H9 (cell line): ENCODE measurements around the gene BCAS2. TPM values are rescaled to one million over a fixed set of nuclear protein-coding genes. Genes with fewer than 3 reads are reported as not detected.

Source experiments
- DNase-seq: peaks from one replicate; pipeline ENCODE4 v3.0.0-alpha.2; 2017
- H2AFZ ChIP-seq: one replicate; pipeline ENCODE4 v1.6.1; 2013; ENCODE audit warnings: mild to moderate bottlenecking, low read length, control low read depth, moderate library complexity
- H2AK5ac ChIP-seq: 2 replicates; pipeline ENCODE4 v1.6.1; 2013; ENCODE audit warnings: low read length, control low read depth, mixed read lengths; ENCODE audit not compliant: insufficient read length
- H2BK120ac ChIP-seq: one replicate; pipeline ENCODE4 v1.6.1; 2013; ENCODE audit warnings: low read depth, mild to moderate bottlenecking, low read length, control low read depth, inconsistent platforms; ENCODE audit not compliant: poor library complexity, severe bottlenecking
- H2BK12ac ChIP-seq: 2 replicates; pipeline ENCODE4 v1.6.1; 2013; ENCODE audit warnings: low read length, control low read depth, mixed read lengths, low read depth; ENCODE audit not compliant: insufficient read length
- H2BK15ac ChIP-seq: 2 replicates; pipeline ENCODE4 v1.6.1; 2013; ENCODE audit warnings: low read depth, low read length, control low read depth
- H2BK20ac ChIP-seq: one replicate; pipeline ENCODE4 v1.6.1; 2013; ENCODE audit warnings: low read depth, mild to moderate bottlenecking, low read length, control low read depth, inconsistent platforms; ENCODE audit not compliant: poor library complexity, severe bottlenecking
- H2BK5ac ChIP-seq: 2 replicates; pipeline ENCODE4 v1.6.1; 2013; ENCODE audit warnings: low read length, control low read depth, mixed read lengths; ENCODE audit not compliant: insufficient read length
- H3K14ac ChIP-seq: 2 replicates; pipeline ENCODE4 v1.6.1; 2013; ENCODE audit warnings: low read length, control low read depth; ENCODE audit not compliant: insufficient read depth
- H3K18ac ChIP-seq: 2 replicates; pipeline ENCODE4 v1.6.1; 2013; ENCODE audit warnings: low read depth, mild to moderate bottlenecking, mixed read lengths, low read length, control low read depth; ENCODE audit not compliant: insufficient read length
- H3K23ac ChIP-seq: 2 replicates; pipeline ENCODE4 v1.6.1; 2013; ENCODE audit warnings: low read length, control low read depth, mixed read lengths, low read depth; ENCODE audit not compliant: insufficient read length
- H3K23me2 ChIP-seq: 2 replicates; pipeline ENCODE4 v1.6.1; 2013; ENCODE audit warnings: low read depth, mild to moderate bottlenecking, mixed read lengths, low read length, control low read depth; ENCODE audit not compliant: insufficient read length, poor library complexity, severe bottlenecking
- H3K27ac ChIP-seq: 2 replicates; pipeline ENCODE4 v1.5.1; 2013; ENCODE audit warnings: low read length, control low read depth, mixed read lengths, low read depth; ENCODE audit not compliant: insufficient read length
- H3K27me3 ChIP-seq: 2 replicates; pipeline ENCODE4 v1.6.1; 2013; ENCODE audit warnings: low read length, control low read depth, inconsistent platforms; ENCODE audit not compliant: insufficient read depth
- H3K4ac ChIP-seq: 2 replicates; pipeline ENCODE4 v1.6.1; 2013; ENCODE audit warnings: low read depth, mild to moderate bottlenecking, control low read depth, inconsistent platforms, low read length, moderate library complexity
- H3K4me1 ChIP-seq: 2 replicates; pipeline ENCODE4 v1.6.1; 2013; ENCODE audit warnings: low read length, control low read depth, inconsistent platforms; ENCODE audit not compliant: insufficient read depth
- H3K4me2 ChIP-seq: 2 replicates; pipeline ENCODE4 v1.6.1; 2013; ENCODE audit warnings: low read length, control low read depth, mixed read lengths; ENCODE audit not compliant: insufficient read length, insufficient read depth
- H3K56ac ChIP-seq: 2 replicates; pipeline ENCODE4 v1.6.1; 2013; ENCODE audit warnings: low read depth, mild to moderate bottlenecking, mixed read lengths, low read length, control low read depth; ENCODE audit not compliant: insufficient read length
- H3K79me1 ChIP-seq: 2 replicates; pipeline ENCODE4 v1.6.1; 2013; ENCODE audit warnings: low read depth, mild to moderate bottlenecking, moderate library complexity, low read length, control low read depth, inconsistent platforms; ENCODE audit not compliant: insufficient read depth, poor library complexity, severe bottlenecking
- H3K79me2 ChIP-seq: 2 replicates; pipeline ENCODE4 v1.6.1; 2013; ENCODE audit warnings: low read length, control low read depth, inconsistent platforms; ENCODE audit not compliant: insufficient read depth
- H3K9ac ChIP-seq: 2 replicates; pipeline ENCODE4 v1.6.1; 2013; ENCODE audit warnings: low read length, control low read depth, mixed read lengths; ENCODE audit not compliant: insufficient read length; ENCODE audit errors: extremely low read depth
- H3K9me3 ChIP-seq: one replicate; pipeline ENCODE4 v1.6.1; 2013; ENCODE audit warnings: low read depth, low read length, inconsistent platforms; ENCODE audit not compliant: control insufficient read depth
- H3T11ph ChIP-seq: one replicate; pipeline ENCODE4 v1.6.1; 2013; ENCODE audit warnings: mild to moderate bottlenecking, low read length, control low read depth, inconsistent platforms
- H4K20me1 ChIP-seq: one replicate; pipeline ENCODE4 v1.6.1; 2013; ENCODE audit not compliant: control insufficient read depth, insufficient read length, insufficient read depth
- H4K5ac ChIP-seq: 2 replicates; pipeline ENCODE4 v1.6.1; 2013; ENCODE audit warnings: low read depth, mild to moderate bottlenecking, mixed read lengths, low read length, control low read depth; ENCODE audit not compliant: insufficient read length
- H4K8ac ChIP-seq: replicated peaks from 2 replicates; pipeline ENCODE4 v1.6.1; 2013; ENCODE audit warnings: low read length, control low read depth, mixed read lengths, low read depth; ENCODE audit not compliant: insufficient read length
- H4K91ac ChIP-seq: 2 replicates; pipeline ENCODE4 v1.6.1; 2013; ENCODE audit warnings: low read depth, mild to moderate bottlenecking, moderate library complexity, mixed read lengths, low read length, control low read depth; ENCODE audit not compliant: insufficient read length
- H3K27ac Mint-ChIP-seq, 3 experiments: 2 replicates in 2 of 3; 3 replicates in 1 of 3; pipeline ENCODE4 v1.8.0; 2020 to 2021; ENCODE audit warnings: mixed read lengths in 3 of 3, mild to moderate bottlenecking in 1 of 3, moderate library complexity in 1 of 3
- H3K27me3 Mint-ChIP-seq: 2 replicates; pipeline ENCODE4 v1.8.0; 2021; ENCODE audit warnings: low read depth, mild to moderate bottlenecking, moderate library complexity, mixed read lengths
- H3K36me3 Mint-ChIP-seq, 3 experiments: 2 replicates in 2 of 3; 3 replicates in 1 of 3; pipeline ENCODE4 v1.8.0; 2020 to 2021; ENCODE audit warnings: low read depth in 3 of 3, mixed read lengths in 3 of 3; ENCODE audit not compliant: insufficient read depth in 1 of 3
- H3K4me1 Mint-ChIP-seq, 2 experiments: 2 replicates each; pipeline ENCODE4 v1.8.0; 2020; ENCODE audit warnings: mixed read lengths in 2 of 2
- H3K4me3 Mint-ChIP-seq, 2 experiments: 2 replicates in 1 of 2; 3 replicates in 1 of 2; pipeline ENCODE4 v1.8.0; 2020 to 2021; ENCODE audit warnings: mild to moderate bottlenecking in 2 of 2, mixed read lengths in 2 of 2, moderate library complexity in 1 of 2
- H3K9me3 Mint-ChIP-seq, 2 experiments: 2 replicates in 1 of 2; 3 replicates in 1 of 2; pipeline ENCODE4 v1.8.0; 2020; ENCODE audit warnings: mild to moderate bottlenecking in 2 of 2, mixed read lengths in 2 of 2, moderate library complexity in 1 of 2
- CTCF ChIP-seq: fragments of 200-600 bp; sonication (generic); conservative IDR thresholded peaks from 3 replicates; pipeline ENCODE4 v1.8.0; 2021; ENCODE audit warnings: antibody characterized with exemption, mild to moderate bottlenecking
- WGBS: extraction: QIAGEN DNeasy Blood & Tissue Kit; methylation state at CpG from one replicate; pipeline ENCODE4 v1.1.7; 2013; ENCODE audit warnings: missing lambda C conversion rate, low lambda C conversion rate, mixed read lengths; ENCODE audit not compliant: insufficient read length; ENCODE audit errors: extremely low coverage; 5-methylcytosine and 5-hydroxymethylcytosine counted together
- total RNA-seq: library from RNA; stranded (reverse); gene quantifications from 2 replicates; pipeline ENCODE4 v1.2.1, GENCODE V29; 2021

The BCAS2 gene
- total RNA-seq, 1 experiment from 2014 or later = 72.1 TPM

DNA sequence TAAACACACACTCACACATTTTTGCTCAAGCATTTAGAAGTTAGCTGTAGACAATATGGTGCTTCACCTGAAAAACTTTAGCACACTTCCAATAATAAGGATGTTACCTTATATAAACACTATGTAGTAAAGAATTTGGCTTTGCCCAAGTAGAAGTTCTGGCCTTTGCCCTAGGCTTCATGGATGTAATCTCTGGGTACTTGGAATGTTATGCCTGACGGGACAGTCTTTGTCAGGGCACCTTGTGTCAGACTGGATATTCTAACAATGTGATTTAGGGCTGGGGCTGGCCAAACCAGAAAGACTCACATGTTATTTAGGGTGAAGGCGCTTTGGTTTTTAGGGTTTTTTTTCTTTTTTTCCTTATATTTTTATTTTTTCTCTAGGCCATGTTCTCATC lies 35.6 kb downstream of the BCAS2 start:
- H3T11ph ChIP-seq = no peak overlapping the region
- no peak overlapping the region for H3K56ac ChIP-seq
- H4K20me1 ChIP-seq = no peaks in the 10 kb centered on the region
- H3K23ac ChIP-seq = no peak overlapping the region
- Mint-ChIP-seq H3K27me3 (peaks cover 2% of the 10 kb centered on the region; the same call in 1 of the 2 replicates), H3K4me1 (peaks cover 0 to 2% of the 10 kb centered on the region in 2 experiments; a peak in 1 of 4 replicates), H3K9me3 (no peaks in the 10 kb centered on the region), H3K36me3 (no peaks in the 10 kb centered on the region), H3K27ac (no peak overlapping the region), H3K4me3 (no peak overlapping the region)
- H4K5ac ChIP-seq = no peak overlapping the region
- DNase-seq = no peak
- H4K8ac ChIP-seq = no peak overlapping the region
- no peaks in the 10 kb centered on the region for H3K9me3 ChIP-seq
- no peak overlapping the region for H3K14ac ChIP-seq
- no peak for TF ChIP-seq CTCF
- no peak overlapping the region for H2BK5ac ChIP-seq
- H2BK15ac ChIP-seq = no peak overlapping the region
- H3K4ac ChIP-seq = no peak overlapping the region
- no peak overlapping the region for H4K91ac ChIP-seq
- no peak overlapping the region for H3K27ac ChIP-seq
- H3K79me1 ChIP-seq = no peaks in the 10 kb centered on the region
- H3K79me2 ChIP-seq = no peaks in the 10 kb centered on the region
- no peak overlapping the region for H2AFZ ChIP-seq
- no peaks in the 10 kb centered on the region for H3K23me2 ChIP-seq
- H2AK5ac ChIP-seq = no peak overlapping the region
- H2BK20ac ChIP-seq = no peak overlapping the region
- no peaks in the 10 kb centered on the region for H3K4me1 ChIP-seq
- no peak overlapping the region for H3K4me2 ChIP-seq
- no peak overlapping the region for H3K9ac ChIP-seq
- no peaks in the 10 kb centered on the region for H3K27me3 ChIP-seq
- no peak overlapping the region for H3K18ac ChIP-seq
- H2BK120ac ChIP-seq = no peak overlapping the region
- no CpG with 5 or more reads among the region's 2 CpGs for WGBS
- no peak overlapping the region for H2BK12ac ChIP-seq
